ENCODE measurements around the gene CSDE1. TPM values are rescaled to one million over a fixed set of nuclear protein-coding genes. Genes with fewer than 3 reads are reported as not detected.

CSDE1 gene
- total RNA-seq, 1 experiment from 2014 or later = 812 TPM

DNA sequence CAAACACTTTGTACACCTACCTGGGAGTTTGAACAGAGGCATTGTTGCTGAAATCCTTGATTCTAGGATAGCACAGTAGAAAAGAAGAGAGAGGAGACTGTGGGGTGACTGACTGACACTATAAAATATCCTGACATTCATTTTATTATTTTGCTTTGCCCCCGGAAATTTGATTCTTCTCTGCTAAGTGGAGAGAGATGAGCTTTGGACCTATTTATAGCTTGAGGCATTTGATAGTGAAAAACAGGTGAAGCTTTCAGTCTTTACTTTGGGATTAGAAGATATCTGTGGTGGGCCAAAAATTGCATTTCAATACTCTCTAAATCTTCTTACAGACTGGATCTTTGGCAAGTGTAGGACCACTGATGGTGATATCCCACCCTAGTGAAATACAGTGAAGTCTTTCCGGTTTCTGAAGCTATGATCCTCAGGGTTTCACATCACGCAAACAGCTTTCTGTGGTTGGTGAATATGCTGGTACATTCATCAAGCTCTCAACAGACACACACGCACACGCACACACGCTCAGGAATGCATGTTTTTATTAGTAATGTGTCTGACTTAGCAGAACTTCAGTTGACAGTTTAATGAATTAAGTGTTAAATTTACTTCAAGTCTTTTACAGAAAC lies 62.2 kb downstream of the CSDE1 start, which contains the start of gene AMPD1:
AMPD1 (minus strand) TSS at position 117 of the 629 bp plus-strand sequence; CDS start at position 42, 75 bp downstream.
- Histone ChIP-seq H3K36me3 (ENCODE audit: insufficient read depth, low read length, poor library complexity, severe bottlenecking) (no peaks in the 10 kb centered on the region), H3K4me1 (ENCODE audit: insufficient read depth, low read length, poor library complexity, severe bottlenecking) (no peaks in the 10 kb centered on the region), H3K9me3 (ENCODE audit: low read depth, low read length, poor library complexity, severe bottlenecking) (no peaks in the 10 kb centered on the region), H3K27ac (ENCODE audit: low read depth, low read length, poor library complexity, severe bottlenecking) (no peak within 1 kb of the TSS), H3K27me3 (replicated peaks; ENCODE audit: insufficient read depth, low read depth, low read length, poor library complexity) (no peaks in the 10 kb centered on the region), H3K4me3 (ENCODE audit: low read depth, low read length, poor library complexity, severe bottlenecking) (no peak within 1 kb of the TSS)
- intact Hi-C loops (cut with micrococcal nuclease; ENCODE audit: unreplicated experiment) = no loop called here
- CTCF ChIA-PET = no interaction called here
- no peak for DNase-seq (ENCODE audit: low spot score)
- BruUV-seq (replicated peaks) = no TSS peak
- POLR2A ChIA-PET (ENCODE audit: low non-redundant PET) = no interaction called here
- TF ChIP-seq, protein P1, sequence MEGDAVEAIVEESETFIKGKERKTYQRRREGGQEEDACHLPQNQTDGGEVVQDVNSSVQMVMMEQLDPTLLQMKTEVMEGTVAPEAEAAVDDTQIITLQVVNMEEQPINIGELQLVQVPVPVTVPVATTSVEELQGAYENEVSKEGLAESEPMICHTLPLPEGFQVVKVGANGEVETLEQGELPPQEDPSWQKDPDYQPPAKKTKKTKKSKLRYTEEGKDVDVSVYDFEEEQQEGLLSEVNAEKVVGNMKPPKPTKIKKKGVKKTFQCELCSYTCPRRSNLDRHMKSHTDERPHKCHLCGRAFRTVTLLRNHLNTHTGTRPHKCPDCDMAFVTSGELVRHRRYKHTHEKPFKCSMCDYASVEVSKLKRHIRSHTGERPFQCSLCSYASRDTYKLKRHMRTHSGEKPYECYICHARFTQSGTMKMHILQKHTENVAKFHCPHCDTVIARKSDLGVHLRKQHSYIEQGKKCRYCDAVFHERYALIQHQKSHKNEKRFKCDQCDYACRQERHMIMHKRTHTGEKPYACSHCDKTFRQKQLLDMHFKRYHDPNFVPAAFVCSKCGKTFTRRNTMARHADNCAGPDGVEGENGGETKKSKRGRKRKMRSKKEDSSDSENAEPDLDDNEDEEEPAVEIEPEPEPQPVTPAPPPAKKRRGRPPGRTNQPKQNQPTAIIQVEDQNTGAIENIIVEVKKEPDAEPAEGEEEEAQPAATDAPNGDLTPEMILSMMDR (conservative IDR thresholded peaks at IDR 0.05; ENCODE audit: low read depth, low read length) = no peak
- TF ChIP-seq EZH2 (IDR thresholded peaks at IDR 0.05; ENCODE audit: borderline replicate concordance, low read depth, low read length, poor library complexity, severe bottlenecking) = no peak

- TF ChIP-seq, protein P1 (conservative IDR thresholded peaks at IDR 0.05; ENCODE audit: low read depth, low read length) = no peak
- TF ChIP-seq EZH2 (IDR thresholded peaks at IDR 0.05; ENCODE audit: borderline replicate concordance, low read depth, low read length, poor library complexity, severe bottlenecking) = no peak
- intact Hi-C loops (cut with micrococcal nuclease; ENCODE audit: unreplicated experiment) = no loop called here
- no peak overlapping the region for H3K4me3 ChIP-seq (ENCODE audit: low read depth, low read length, poor library complexity, severe bottlenecking)
- no peak for DNase-seq (ENCODE audit: low spot score)
- CTCF ChIA-PET = no interaction called here
- H3K4me1 ChIP-seq (ENCODE audit: insufficient read depth, low read length, poor library complexity, severe bottlenecking) = no peaks in the 10 kb centered on the region
- H3K27me3 ChIP-seq (replicated peaks; ENCODE audit: insufficient read depth, low read depth, low read length, poor library complexity) = no peaks in the 10 kb centered on the region
- POLR2A ChIA-PET (ENCODE audit: low non-redundant PET) = no interaction called here
- no peak overlapping the region for H3K27ac ChIP-seq (ENCODE audit: low read depth, low read length, poor library complexity, severe bottlenecking)
- no peaks in the 10 kb centered on the region for H3K36me3 ChIP-seq (ENCODE audit: insufficient read depth, low read length, poor library complexity, severe bottlenecking)
- no TSS peak for BruUV-seq (replicated peaks)
- H3K9me3 ChIP-seq (ENCODE audit: low read depth, low read length, poor library complexity, severe bottlenecking) = no peaks in the 10 kb centered on the region
Observed at GRCh38 chr1:114694540-114695310, 63.1 kb downstream of the CSDE1 start.

- TF ChIP-seq, protein P1 (conservative IDR thresholded peaks at IDR 0.05; ENCODE audit: low read depth, low read length) = no peak
- no peak for TF ChIP-seq EZH2 (IDR thresholded peaks at IDR 0.05; ENCODE audit: borderline replicate concordance, low read depth, low read length, poor library complexity, severe bottlenecking)
- H3K36me3 ChIP-seq (ENCODE audit: insufficient read depth, low read length, poor library complexity, severe bottlenecking) = no peaks in the 10 kb centered on the region
- DNase-seq (ENCODE audit: low spot score) = no peak
- CTCF ChIA-PET = no interaction called here
- POLR2A ChIA-PET (ENCODE audit: low non-redundant PET) = no interaction called here
- no peak overlapping the region for H3K4me3 ChIP-seq (ENCODE audit: low read depth, low read length, poor library complexity, severe bottlenecking)
- no peaks in the 10 kb centered on the region for H3K4me1 ChIP-seq (ENCODE audit: insufficient read depth, low read length, poor library complexity, severe bottlenecking)
- intact Hi-C loops (cut with micrococcal nuclease; ENCODE audit: unreplicated experiment) = no loop called here
- H3K9me3 ChIP-seq (ENCODE audit: low read depth, low read length, poor library complexity, severe bottlenecking) = no peaks in the 10 kb centered on the region
- H3K27ac ChIP-seq (ENCODE audit: low read depth, low read length, poor library complexity, severe bottlenecking) = no peak overlapping the region
- no TSS peak for BruUV-seq (replicated peaks)
- no peaks in the 10 kb centered on the region for H3K27me3 ChIP-seq (replicated peaks; ENCODE audit: insufficient read depth, low read depth, low read length, poor library complexity)
Observed at GRCh38 chr1:114692947-114693346, 64.8 kb downstream of the CSDE1 start.

Measured in A673 (cell line).